Dermis microvascular lymphatic vessel endothelial cell (primary cell): ENCODE results near the gene CDR2L. TPM values are rescaled to one million over a fixed set of nuclear protein-coding genes. Genes with fewer than 3 reads are reported as not detected.
"Not testable (repeated sequence)": the region's sequence is repeated elsewhere in the genome, so short reads cannot be mapped to it uniquely, and the experiment has no call there.

Experiments used
- DNase-seq, 2 donors: peaks; one replicate each; pipeline versions ENCODE4 v3.0.0 to v3.0.0-alpha.2; 2010; ENCODE audit warnings: low read depth in 2 of 2
- total RNA-seq: library from RNA; depleted of rRNA; stranded (reverse); fragments of >200 nt; gene quantifications from 2 replicates; pipeline ENCODE4 v1.2.1, GENCODE V29; 2014

The CDR2L gene
- total RNA-seq, 1 donor from 2014 or later, result 7.2 TPM

DNA sequence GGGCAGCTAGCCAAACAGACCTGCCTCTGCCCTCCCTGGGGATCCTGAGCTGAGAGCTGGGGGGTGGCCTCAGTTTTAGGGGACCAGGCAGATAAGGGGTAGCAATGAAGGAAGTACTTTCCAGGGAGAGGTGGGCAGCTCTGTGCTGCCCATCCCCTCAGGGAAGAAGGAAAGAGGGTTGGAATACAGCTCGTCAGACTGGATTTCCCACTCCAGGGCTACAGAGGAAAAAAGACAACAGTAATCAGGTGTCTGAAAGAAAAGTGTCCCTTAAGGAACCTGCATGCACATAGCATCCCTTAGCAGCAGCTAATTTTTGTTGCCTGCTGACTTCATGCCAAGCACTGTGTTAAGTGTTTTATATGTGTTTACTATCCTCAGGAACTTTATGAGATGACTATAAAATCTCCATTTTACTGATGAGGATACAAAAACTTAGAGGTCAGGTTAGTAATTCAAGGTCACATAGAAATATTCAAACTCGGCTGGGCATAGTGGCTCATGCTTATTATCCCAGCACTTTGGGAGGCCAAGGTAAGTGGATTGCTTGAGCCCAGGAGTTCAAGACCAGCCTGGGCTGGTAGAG lies 21.8 kb downstream of the CDR2L start:
- DNase-seq, result no peak

DNA sequence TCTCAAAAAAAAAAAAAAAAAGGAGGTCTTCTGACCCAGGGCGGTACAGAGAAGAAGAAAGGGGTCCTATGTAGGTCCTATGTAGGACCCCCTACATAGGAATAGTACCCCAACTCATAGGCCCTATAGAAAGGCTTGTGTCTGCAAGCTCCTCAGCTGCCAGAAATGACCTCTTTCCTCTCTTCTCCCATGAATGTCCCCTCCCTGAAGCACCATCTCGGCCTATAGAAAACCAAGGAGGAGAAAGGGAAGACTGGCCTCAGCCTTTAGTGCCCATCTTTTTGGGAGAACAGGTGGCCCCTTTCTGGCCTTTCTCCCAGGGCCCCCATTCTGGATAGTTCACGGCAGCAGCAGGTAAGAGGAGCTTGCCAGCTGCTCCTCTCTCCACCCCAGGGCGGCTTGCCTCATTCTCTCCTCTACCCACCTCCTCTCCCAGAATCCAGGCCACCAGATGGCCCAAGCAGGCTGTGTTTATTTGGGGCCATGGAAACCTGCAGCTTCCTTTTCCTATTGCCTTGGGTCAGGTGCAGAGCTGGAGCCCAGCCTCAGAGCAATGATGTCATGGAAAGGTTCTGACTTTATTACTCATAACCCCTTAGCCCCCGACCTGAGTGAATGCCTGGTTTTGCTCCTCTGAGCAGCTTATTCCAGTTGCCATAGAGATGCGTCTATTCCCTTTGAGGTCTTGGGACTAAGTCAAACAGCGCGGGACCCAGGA lies 23.4 kb downstream of the CDR2L start:
- peak; percentile 92 to 99 for DNase-seq

DNA sequence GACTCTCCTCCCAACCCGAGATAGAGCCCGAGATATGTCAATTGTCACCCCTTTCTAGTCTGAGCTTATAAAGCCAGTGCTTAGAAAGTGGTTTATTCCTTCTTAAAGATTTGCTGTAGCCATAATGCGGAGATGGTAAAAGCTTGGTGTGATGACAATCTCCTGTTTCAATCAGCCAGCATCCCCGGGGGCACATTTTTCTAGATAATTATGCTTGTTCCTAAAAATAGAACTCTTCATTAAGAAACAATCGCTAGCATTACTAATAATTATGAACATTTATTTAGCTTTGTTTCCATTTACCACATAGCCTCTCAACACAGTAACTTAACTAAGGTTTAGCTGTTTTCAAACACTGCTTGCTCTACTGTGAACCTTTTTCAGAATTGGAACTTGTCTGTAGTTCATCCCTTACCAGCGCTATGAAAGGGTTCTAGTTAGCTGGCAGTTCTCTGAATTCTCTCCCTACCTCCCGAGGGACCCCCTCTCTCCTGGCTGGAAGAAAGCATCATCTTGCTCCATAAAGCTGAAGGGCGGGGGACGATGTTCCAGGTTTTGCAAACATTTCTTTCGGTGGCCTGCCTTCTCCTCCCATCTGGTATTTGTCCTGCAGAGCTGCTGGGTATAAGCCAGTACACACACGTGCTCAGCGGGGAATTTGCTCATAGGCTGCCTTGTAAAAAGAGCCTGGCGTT lies 24.1 kb downstream of the CDR2L start:
- peak; percentile 49 to 71 for DNase-seq

DNA sequence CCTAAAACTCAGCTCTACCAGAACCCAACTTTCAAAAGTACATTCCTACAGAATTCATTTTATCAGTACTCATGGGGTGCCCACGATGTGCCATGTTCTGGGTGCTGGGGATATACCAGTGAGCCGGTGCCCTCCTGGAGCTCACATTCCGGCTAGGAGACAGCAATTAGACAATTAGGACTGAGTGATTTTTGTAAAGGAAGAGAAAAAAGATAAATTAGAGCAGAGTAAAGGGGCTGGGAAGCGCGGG lies 24.6 kb downstream of the CDR2L start:
- no peak for DNase-seq

DNA sequence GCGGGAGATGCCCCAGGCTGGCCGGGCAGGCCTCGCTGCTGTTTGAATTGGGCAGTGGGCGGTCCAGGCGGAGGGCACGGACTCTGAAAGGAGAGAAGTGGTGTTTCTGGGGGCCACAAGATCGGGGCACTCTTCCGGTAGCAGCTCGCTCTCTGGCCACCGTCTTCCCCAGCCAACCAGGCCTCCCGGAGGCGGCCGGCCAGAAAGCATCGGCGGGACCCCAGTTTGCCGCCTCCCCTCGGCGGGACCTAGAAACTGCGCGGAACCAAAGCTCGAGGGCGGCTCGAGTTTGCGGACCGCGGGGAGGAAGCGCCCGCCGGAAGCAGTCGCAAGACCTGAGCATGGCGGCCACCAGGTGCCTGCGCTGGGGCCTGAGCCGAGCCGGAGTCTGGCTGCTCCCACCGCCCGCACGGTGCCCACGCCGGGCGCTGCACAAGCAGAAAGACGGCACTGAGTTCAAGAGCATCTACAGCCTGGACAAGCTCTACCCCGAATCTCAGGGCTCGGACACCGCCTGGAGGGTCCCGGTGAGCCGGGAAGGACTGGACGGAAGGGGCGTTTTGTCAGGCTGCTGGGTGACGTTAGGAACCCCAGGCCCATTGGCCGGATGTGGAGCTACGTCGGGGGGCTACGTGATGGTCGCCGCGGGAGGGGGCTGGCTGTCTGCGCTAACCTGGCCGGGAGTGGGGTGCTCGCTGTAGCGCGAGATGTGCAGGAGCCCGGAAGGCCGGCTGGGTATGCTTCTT lies 25.1 kb downstream of the CDR2L start, which contains the start of gene MRPL58:
TSS of gene MRPL58 (plus strand) at position 325 of the 746 bp plus-strand sequence. CDS start at position 342, 17 bp downstream.
- peak; percentile 64 to 81 for DNase-seq

DNA sequence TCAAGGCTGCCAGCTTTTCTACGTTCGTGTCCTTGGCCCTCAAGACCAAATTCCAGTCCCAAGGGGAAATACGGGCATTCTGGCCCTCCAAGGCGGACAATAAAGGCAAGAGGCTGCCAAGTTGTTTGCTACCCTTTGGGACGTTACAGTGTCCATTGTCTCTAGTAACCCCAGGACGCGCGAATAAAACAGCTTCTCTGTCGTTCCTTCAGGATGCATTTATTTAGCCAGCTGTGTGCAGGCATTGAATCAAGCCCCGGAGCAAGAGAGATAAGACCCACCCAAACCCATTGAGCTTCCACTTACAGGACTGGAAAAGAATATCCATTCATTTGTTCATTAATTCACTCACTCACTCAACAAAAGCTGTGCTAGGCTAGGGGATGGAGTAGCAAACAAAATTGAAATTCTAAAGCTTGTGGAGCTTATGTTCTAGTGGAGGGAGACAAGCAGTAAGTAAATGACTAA lies 25.7 kb downstream of the CDR2L start:
- no peak for DNase-seq

DNA sequence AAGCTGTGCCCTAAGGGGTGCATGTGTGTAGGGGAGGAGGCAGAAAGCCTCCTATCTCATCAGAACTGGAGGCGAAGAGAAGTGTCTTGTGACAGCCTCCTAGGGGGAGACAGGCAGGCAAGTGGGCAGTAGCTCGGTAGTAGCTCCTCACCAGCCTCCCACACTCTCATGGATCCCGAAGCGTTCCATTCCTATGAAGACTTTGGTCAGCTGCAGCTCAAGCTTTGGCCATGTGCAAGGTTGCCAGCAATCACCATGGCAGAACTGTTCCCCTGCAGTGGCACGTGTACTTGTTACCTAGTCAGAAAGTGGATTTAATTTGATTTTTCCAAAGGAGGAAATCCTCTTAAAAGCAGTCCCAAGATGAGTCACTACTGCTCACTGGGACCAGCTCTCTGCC lies 31.7 kb downstream of the CDR2L start:
- no peak for DNase-seq

DNA sequence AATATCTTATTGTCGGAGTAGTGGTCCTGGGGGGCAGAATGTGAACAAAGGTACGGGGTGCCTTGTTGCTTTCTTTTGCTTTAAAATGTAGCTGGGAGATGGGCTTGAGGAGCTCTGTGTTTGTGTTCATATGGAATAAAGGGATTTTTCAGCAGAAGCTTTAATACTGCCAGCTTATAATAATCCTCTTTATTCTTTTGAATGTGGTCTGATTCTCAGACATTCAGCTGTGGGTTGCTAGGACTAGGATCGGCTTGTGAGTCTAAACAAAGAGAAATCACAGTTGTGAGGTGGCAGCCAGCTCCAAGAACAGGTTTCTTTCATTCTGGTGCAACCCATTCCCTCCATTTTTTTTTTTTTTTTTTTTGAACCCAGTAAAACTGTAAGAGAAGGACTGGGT lies 32.3 kb downstream of the CDR2L start:
- DNase-seq, result no peak

DNA sequence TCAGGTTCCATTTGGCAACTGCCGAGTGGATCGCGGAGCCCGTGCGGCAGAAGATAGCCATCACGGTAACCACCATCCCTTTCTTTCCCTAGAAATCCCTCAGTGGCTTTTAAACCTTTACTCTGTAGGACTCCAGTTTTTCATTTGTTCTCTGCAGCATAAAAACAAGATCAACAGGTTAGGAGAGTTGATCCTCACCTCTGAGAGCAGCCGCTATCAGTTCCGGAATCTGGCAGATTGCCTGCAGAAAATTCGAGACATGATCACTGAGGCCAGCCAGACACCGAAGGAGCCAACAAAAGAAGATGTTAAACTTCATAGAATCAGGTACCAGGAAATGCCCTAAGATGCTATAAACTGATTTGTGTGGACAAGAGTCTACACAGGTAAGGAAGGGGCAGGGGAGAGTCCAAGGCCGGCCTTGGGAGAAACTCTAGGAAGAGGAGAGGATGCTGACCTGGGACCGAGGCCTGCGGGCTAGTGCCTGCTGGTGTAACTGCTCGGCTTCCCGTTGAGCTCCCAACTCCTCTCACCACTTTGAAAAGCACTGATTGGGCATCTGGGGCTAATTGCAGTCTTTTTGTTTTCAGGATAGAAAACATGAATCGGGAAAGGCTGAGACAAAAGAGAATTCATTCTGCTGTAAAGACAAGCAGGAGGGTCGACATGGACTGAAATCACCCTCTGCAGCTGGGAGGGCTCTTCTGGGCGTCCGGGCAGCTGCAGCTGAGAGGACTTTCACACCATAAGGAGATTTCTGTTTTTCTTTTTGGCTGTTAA lies 33.1 kb downstream of the CDR2L start:
- no peak for DNase-seq

DNA sequence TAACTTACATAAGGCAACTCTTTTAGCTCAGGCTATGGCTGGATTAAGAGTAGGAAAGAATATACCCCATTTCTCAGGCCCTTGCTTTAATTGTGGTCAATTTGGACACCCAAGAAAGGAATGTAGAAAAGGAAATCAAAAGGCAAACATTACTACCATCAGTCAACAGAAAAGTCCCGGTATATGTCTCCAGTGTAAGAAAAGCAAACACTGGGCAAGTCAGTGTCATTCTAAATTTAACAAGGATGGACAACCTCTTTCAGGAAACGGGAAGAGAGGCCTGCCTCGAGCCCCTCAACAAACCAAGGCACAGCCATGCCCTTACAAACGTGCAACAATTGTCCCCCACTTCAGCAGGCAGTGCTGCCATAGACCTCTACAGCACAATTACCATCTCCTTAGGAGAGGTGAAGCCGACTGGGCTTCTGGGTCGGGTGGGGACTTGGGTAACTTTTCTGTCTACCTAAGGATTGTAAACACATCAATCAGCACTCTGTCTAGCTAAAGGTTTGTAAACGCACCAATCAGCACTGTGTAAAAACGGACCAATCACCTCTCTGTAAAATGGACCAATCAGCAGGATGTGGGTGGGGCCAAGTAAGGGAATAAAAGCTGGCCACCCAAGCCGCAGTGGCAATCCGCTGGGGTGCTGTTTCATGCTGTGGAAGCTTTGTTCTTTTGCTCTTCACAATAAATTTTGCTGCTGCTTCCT lies 37.4 kb downstream of the CDR2L start:
- no peak for DNase-seq

DNA sequence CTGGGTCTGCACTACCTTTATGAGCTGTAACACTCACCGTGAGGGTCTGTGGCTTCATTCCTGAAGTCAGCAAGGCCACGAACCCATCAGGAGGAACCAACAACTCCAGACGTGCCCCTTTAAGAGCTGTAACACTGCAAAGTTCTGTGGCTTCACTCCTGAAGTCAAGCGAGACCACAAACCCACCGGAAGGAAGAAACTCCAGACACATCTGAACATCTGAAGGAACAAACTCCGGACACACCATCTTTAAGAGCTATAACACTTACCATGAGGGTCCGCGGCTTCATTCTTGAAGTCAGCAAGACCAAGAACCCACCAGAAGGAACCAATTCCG lies 37.9 kb downstream of the CDR2L start:
- DNase-seq, result not testable (repeated sequence)

DNA sequence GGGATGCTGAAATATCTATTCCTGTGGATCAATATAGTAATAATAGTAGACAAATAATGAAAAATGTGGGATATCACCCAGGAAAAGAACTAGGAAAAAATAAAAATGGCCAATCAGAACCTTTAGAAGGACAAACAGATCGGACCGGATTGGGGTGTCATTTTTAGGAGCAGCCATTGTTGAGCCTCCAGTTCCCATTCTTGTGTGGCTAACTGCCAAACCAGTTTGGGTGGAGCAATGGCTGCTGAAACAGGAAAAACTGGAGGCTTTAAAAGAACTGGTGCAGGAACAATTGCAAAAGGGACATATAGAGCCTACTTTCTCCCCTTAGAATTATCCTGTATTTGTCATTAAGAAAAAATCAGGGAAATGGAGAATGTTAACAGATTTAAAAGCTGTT lies 39.2 kb downstream of the CDR2L start:
- DNase-seq, result not testable (repeated sequence)

DNA sequence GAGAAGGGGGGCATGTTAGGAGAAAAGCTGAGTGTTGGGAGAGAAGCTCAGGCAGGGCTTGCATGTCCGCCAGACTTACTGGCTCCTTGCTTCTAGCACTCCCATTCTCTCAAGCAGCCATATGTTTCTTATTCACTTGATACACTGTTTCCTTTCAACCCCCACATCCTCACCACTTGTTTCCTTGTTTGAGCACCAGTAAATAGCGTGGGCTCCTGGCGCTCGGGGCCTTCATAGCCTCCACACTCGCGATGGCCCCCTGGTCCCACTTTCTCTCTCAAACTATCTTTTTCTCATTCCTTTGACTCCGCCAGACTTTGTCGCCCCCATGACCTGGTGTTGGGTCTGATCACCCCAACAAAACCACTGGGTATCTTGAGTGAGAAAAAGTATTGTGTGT lies 42.7 kb downstream of the CDR2L start:
- no peak for DNase-seq

DNA sequence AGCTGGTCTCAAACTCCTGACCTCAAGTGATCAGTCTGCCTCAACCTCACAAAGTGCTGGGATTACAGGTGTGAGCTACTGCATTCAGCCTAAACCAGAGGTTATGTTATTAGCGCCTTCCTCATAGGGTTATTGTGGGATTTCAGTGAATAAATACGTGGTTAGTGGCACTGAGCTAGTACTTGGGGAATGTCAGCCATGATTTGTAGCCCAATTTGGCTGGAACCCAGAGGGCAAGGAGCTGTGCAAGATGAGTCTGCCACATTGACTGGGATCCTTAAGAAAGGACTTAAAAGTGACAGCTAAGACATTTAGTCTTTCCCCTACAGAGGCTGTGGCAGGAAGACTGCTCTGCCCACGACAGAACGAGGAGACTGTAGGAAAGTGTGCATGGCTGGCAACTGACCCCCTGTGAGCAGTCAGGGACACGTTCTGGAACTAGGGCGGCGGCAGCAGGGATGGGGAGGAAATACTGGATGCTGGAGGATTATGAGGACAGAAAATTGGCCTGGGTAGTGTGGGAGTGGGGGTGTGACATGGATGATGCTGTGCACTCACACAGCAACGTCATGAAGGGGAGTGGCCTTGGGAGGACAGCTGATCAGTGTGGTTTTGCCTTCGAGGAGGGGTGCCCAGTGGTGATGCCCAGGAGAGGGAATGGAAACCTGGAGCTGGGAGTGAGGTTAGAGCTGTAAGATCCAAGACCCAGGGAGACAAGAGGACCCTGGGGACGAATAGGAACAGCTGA lies 44.7 kb downstream of the CDR2L start:
- DNase-seq, result peak; percentile 69 to 71

DNA sequence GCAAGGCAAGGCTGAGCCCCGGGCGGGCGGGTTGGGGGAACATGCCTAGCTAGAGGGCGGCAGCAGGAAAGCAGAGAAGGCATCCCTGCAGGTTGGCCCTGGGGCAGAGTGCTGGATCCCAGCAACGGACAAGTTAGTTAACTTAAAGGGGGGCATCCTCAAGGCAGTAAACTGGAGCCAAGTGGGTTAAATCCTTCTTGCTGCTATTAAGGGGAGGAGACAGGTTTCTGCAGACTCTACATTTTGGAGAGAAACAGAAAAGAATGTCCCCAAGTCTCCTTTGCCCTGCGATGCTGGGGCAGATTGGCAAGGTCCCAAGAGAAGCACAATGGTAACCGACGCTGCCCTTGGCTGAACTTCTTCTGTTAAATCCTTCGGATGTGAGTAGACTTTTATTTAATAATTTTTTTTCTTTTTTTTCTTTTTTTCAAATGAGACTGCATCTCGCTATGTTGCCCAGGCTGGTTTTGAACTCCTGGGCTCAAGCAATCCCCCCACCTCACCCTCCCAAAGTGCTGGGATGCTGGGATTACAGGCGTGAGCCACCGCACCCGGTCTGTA lies 45.4 kb downstream of the CDR2L start:
- DNase-seq, result peak in 1 of 2 donors; percentile 18

DNA sequence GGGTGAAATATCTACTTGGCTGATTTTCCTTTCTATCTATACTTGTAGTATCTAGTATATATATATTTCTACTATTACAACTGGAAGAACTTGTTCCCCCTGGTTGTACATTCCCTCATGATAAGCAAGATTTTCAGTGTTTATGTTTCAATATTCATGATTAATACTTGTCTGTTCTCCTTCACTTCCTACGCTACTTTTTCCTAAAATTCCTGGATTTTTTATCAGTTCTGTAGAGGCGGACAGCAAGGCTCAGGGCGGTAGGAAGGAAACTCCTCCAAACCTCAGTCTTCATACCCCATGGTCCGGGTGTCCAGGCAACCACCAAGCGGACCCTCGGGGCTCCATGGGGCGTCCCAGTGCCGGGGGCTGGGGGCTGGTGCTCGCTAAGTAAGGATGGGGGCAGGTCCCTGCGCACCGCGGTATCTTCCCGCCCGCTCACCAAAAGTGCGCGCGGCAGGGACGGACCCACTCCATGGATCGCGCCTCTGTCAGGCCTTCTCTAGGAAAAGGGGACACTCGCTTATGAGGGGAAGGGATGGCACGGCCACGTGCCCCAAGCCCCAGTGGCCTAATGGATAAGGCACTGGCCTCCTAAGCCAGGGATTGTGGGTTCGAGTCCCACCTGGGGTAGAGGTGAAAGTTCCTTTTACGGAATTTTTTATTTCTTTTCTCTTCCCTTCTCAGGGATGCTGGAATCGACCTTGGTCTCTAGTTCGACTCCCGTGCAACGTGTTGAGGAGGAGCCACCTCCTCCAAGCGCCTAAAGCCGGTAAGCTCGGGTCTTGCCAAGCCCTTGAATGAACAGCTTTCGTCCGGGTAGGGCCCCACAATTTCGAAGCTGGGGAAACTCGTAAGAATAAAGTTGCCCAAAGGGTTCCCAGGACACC lies 46.2 kb downstream of the CDR2L start:
- peak; percentile 83 to 90 for DNase-seq

DNA sequence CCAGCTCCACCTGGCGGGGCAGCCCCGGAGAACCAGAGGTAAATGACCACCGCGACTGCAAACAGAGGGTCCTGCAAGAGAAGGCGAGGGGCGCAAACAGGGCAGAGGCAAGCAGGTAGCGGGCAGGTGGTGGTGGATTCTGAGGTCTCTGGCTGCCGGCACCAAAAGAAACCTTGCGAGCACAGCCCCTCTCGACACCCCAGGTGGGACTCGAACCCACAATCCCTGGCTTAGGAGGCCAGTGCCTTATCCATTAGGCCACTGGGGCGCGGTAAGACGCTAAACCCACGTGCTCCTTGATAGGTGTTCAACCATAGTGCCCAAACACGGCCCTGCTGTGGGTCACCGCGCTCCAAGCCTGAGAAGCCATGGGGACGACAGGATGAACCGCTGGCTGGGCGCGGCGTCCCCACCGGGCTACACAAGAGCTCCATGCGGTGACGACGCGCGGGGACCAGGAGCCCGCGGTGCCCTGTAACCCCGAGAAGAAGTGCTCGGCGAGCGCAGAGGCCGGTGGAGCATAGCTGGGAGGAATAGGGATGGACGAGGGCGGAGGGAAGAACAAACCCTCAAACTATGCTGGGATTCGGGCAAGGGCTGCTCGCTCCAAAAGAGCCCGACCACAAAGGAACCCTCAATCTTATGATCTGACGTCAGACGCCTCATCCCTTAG lies 46.9 kb downstream of the CDR2L start:
- DNase-seq, result peak; percentile 78 to 89

DNA sequence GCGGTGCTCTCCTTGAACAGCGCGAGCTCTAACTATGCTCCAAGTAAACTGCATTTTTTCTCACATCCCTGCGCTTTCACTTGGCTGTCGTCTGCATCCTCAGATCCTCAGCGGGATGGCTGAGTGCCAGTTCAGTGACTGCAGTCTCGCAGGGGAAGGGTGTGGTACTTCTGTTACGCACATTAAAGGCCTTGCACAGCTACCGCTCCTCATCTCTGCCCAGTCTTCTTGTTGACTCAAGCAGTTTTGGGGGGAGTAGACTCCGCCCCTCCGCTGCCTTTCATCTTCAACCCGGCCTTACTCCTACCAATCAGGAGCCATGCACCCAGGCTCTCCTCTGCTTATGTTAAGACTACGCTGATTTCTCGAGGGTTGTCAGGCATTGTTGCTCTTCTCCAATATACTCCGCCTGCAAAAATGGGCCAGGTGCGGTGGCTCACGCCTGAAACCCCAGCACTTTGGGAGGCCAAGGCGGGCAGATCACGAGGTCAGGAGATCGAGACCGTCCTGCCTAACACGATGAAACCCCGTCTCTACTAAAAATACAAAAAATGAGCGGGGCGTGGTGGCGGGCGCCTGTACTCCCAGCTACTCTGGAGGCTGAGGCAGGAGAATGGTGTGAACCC lies 49.3 kb downstream of the CDR2L start:
- peak in 1 of 2 donors; percentile 77 for DNase-seq
